ENCODE data around the gene COMT. TPM values are rescaled to one million over a fixed set of nuclear protein-coding genes. Genes with fewer than 3 reads are reported as not detected.

Gene COMT
- total and polyA plus RNA-seq, 8 donors = 25.1 to 174 (median 103) TPM

- H3K27me3 ChIP-seq = no peaks in the 10 kb centered on the region
- no peak for TF ChIP-seq EP300 (IDR thresholded peaks at IDR 0.05)
- TF ChIP-seq CTCF (IDR thresholded peaks at IDR 0.05) = no peak
- no peak for TF ChIP-seq POLR2AphosphoS5 (IDR thresholded peaks at IDR 0.05)
- TF ChIP-seq POLR2A (IDR thresholded peaks at IDR 0.05) = no peak
- 81 to 88% (median 85%) methylated on average over 11 to 12 of the region's 12 CpGs for WGBS, 5 donors
These were observed 55.3 kb downstream of the COMT start for GRCh38 chr22:19996694-19997384.

GRCh38 chr22:19997561-19998231 lies 56.1 kb downstream of the COMT start:
- 84 to 94% (median 89%) methylated on average over 13 to 19 of the region's 19 CpGs for WGBS, 5 donors
- Histone ChIP-seq H3K27me3 (no peaks in the 10 kb centered on the region), H3K9me3 (no peaks in the 10 kb centered on the region), H3K36me3 (no peaks in the 10 kb centered on the region), H3K4me3 (no peak overlapping the region), H3K27ac (no peak overlapping the region), H3K4me1 (peaks cover 0 to 38% (median 16%) of the 10 kb centered on the region in 4 donors)
- TF ChIP-seq POLR2A (IDR thresholded peaks at IDR 0.05) (no peak), EP300 (IDR thresholded peaks at IDR 0.05) (no peak), CTCF (IDR thresholded peaks at IDR 0.05) (no peak), POLR2AphosphoS5 (IDR thresholded peaks at IDR 0.05) (no peak)
- DNase-seq = no peak
- intact Hi-C loops (cut with DNase I; ENCODE audit: low total_unique reads) = no loop called here

More at GRCh38 chr22:19996694-19997384, 55.3 kb downstream of the COMT start:
- H3K4me3 ChIP-seq = no peak overlapping the region
- H3K27ac ChIP-seq = no peak overlapping the region
- no peak for DNase-seq
- peaks cover 0 to 45% (median 16%) of the 10 kb centered on the region in 4 donors for H3K4me1 ChIP-seq
- intact Hi-C loops (cut with DNase I; ENCODE audit: low total_unique reads) = no loop called here
- no peaks in the 10 kb centered on the region for H3K9me3 ChIP-seq
- no peaks in the 10 kb centered on the region for H3K36me3 ChIP-seq

GRCh38 chr22:19998232-19998951 lies 56.8 kb downstream of the COMT start:
- Histone ChIP-seq H3K27ac (peak overlapping the region in 1 of 5 donors; percentile 15), H3K36me3 (no peaks in the 10 kb centered on the region), H3K27me3 (no peaks in the 10 kb centered on the region), H3K4me3 (no peak overlapping the region), H3K4me1 (peaks cover 0 to 38% (median 16%) of the 10 kb centered on the region in 4 donors), H3K9me3 (no peaks in the 10 kb centered on the region)
- no peak for TF ChIP-seq POLR2A (IDR thresholded peaks at IDR 0.05)
- no peak for TF ChIP-seq EP300 (IDR thresholded peaks at IDR 0.05)
- intact Hi-C loops (cut with DNase I; ENCODE audit: low total_unique reads) = no loop called here
- WGBS, 5 donors = 64 to 80% (median 74%) methylated on average over 8 to 16 of the region's 16 CpGs
- peak in 1 of 2 donors; percentile 43 for DNase-seq

GRCh38 chr22:19998991-19999820 lies 57.6 kb downstream of the COMT start:
- Histone ChIP-seq H3K9me3 (peaks cover 0 to 2% (median 0%) of the 10 kb centered on the region in 4 donors), H3K27ac (peak overlapping the region in 1 of 5 donors; percentile 15), H3K4me1 (peaks cover 0 to 38% (median 16%) of the 10 kb centered on the region in 4 donors), H3K36me3 (no peaks in the 10 kb centered on the region), H3K27me3 (no peaks in the 10 kb centered on the region), H3K4me3 (no peak overlapping the region)
- TF ChIP-seq POLR2A (IDR thresholded peaks at IDR 0.05) (no peak), POLR2AphosphoS5 (IDR thresholded peaks at IDR 0.05) (no peak), EP300 (IDR thresholded peaks at IDR 0.05) (no peak), CTCF (IDR thresholded peaks at IDR 0.05) (no peak)
- 58 to 73% (median 59%) methylated on average over 4 to 8 of the region's 8 CpGs for WGBS, 5 donors
- no peak for DNase-seq
- intact Hi-C loops (cut with DNase I; ENCODE audit: low total_unique reads) = no loop called here
